SU-DHL-6 (cell line): ENCODE data around the gene DPH2.
A peak's percentile ranks its signal among the peaks of the same experiment; 100 is the strongest.

Source experiments
- H2AFZ ChIP-seq: fragments of 200-600 bp; sonication (generic); 2 replicates; pipeline ENCODE4 v1.6.1; 2014; ENCODE audit warnings: low read depth, mild to moderate bottlenecking, moderate library complexity, mixed read lengths, antibody characterized with exemption, low read length; ENCODE audit not compliant: severe bottlenecking
- H3F3A ChIP-seq: fragments of 200-600 bp; shearing (Covaris generic); 2 replicates; pipeline ENCODE4 v1.6.0; 2016; ENCODE audit warnings: antibody characterized with exemption, mild to moderate bottlenecking; ENCODE audit not compliant: insufficient read depth
- H3K27ac ChIP-seq: fragments of 200-600 bp; sonication (generic); 2 replicates; pipeline ENCODE4 v1.5.1; 2016; ENCODE audit warnings: low read depth, mild to moderate bottlenecking, low read length, moderate library complexity, mixed read lengths
- H3K27me3 ChIP-seq: fragments of 200-600 bp; sonication (generic), shearing (Covaris generic); 2 replicates; pipeline ENCODE4 v1.6.0; 2014; ENCODE audit warnings: mild to moderate bottlenecking, low read length
- H3K36me3 ChIP-seq: fragments of 200-600 bp; sonication (generic); 2 replicates; pipeline ENCODE4 v1.6.1; 2014; ENCODE audit warnings: mild to moderate bottlenecking, low read length, mixed read lengths
- H3K4me2 ChIP-seq: fragments of 300-600, 200-600 bp; shearing (Covaris generic), sonication (generic); 2 replicates; pipeline ENCODE4 v1.6.0; 2014; ENCODE audit warnings: low read length, low read depth, mild to moderate bottlenecking; ENCODE audit not compliant: poor library complexity, severe bottlenecking
- H3K4me3 ChIP-seq: fragments of 200-600 bp; sonication (generic); 2 replicates; pipeline ENCODE4 v1.5.1; 2014; ENCODE audit warnings: antibody characterized with exemption, low read length, mild to moderate bottlenecking, mixed read lengths; ENCODE audit not compliant: insufficient read depth, poor library complexity, severe bottlenecking
- H3K79me2 ChIP-seq: fragments of 200-600 bp; sonication (generic); 2 replicates; pipeline ENCODE4 v1.6.1; 2014; ENCODE audit warnings: mild to moderate bottlenecking, low read length, moderate library complexity; ENCODE audit not compliant: insufficient read depth
- H3K9ac ChIP-seq: fragments of 200-600 bp; sonication (generic); 2 replicates; pipeline ENCODE4 v1.7.0; 2014; ENCODE audit warnings: mild to moderate bottlenecking, low read length
- H3K9me2 ChIP-seq: fragments of 200-600 bp; sonication (generic); replicated peaks from 2 replicates; pipeline ENCODE4 v1.6.1; 2014; ENCODE audit warnings: low read length; ENCODE audit not compliant: insufficient read depth
- H3K9me3 ChIP-seq: fragments of 200-600 bp; sonication (generic); 2 replicates; pipeline ENCODE4 v1.6.1; 2014; ENCODE audit warnings: low read length, mixed read lengths; ENCODE audit not compliant: insufficient read depth
- H4K20me1 ChIP-seq: fragments of 200-600 bp; sonication (generic); 2 replicates; pipeline ENCODE4 v1.6.1; 2014; ENCODE audit warnings: low read depth, mild to moderate bottlenecking, antibody characterized with exemption, low read length, moderate library complexity, mixed read lengths
- EZH2phosphoT487 ChIP-seq: fragments of 200-600 bp; sonication (generic), shearing (Covaris generic); conservative IDR thresholded peaks from 2 replicates; pipeline ENCODE4 v1.6.1; 2018; ENCODE audit warnings: mild to moderate bottlenecking, antibody characterized with exemption, low read length, moderate library complexity, mixed read lengths
- TF ChIP-seq, protein P1 (sequence below): fragments of 200-600 bp; sonication (generic); IDR thresholded peaks from one replicate; pipeline ENCODE4 v1.5.1; 2017; ENCODE audit warnings: antibody characterized with exemption, mild to moderate bottlenecking, low read length, moderate library complexity; ENCODE audit not compliant: insufficient read depth, poor library complexity, severe bottlenecking

Gene DPH2

DNA sequence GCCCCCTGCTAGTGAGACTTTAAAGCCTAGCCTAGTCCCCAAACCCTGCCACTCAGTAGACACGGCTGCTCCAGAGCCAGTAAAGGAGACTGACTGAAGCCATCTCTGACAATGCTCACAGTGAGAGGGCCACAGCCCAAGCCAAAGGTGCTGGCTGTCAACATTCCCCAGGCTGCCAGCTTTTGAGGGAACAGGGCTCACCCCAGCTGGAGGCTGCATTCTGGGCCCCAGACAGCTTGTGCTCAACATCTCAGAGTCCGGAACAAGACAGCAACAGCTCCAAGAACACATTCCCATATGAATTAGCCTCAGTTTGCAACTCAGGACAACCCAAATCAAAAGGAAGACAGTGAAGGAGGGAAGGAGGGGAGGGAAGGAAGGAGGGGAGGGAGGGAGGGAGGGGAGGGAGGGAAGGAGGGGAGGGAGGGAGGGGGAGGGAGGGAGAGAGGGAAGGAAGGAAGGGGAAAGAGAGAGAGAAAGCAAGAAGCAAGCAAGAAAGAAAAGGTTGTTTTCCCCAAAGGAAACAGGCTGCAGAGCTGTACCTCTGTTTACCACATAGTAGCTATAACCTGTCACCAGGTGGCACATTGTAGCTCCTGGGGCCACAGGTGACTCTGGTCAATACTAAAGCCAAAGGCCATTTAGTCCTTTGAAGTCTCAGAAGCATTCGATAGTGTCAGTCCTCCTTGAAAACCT, 30.8 kb upstream of the DPH2 start:
- Histone ChIP-seq H3K79me2 (no peaks in the 10 kb centered on the region), H3K9ac (no peak overlapping the region), H3F3A (no peaks in the 10 kb centered on the region), H3K9me2 (no peaks in the 10 kb centered on the region), H2AFZ (no peak overlapping the region), H3K4me2 (no peak overlapping the region), H3K4me3 (no peak overlapping the region), H4K20me1 (no peaks in the 10 kb centered on the region), H3K36me3 (no peaks in the 10 kb centered on the region), H3K27me3 (no peaks in the 10 kb centered on the region), H3K27ac (no peak overlapping the region), H3K9me3 (no peaks in the 10 kb centered on the region)
- TF ChIP-seq EZH2phosphoT487, result no peak
- TF ChIP-seq, protein P1, sequence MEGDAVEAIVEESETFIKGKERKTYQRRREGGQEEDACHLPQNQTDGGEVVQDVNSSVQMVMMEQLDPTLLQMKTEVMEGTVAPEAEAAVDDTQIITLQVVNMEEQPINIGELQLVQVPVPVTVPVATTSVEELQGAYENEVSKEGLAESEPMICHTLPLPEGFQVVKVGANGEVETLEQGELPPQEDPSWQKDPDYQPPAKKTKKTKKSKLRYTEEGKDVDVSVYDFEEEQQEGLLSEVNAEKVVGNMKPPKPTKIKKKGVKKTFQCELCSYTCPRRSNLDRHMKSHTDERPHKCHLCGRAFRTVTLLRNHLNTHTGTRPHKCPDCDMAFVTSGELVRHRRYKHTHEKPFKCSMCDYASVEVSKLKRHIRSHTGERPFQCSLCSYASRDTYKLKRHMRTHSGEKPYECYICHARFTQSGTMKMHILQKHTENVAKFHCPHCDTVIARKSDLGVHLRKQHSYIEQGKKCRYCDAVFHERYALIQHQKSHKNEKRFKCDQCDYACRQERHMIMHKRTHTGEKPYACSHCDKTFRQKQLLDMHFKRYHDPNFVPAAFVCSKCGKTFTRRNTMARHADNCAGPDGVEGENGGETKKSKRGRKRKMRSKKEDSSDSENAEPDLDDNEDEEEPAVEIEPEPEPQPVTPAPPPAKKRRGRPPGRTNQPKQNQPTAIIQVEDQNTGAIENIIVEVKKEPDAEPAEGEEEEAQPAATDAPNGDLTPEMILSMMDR, result no peak

DNA sequence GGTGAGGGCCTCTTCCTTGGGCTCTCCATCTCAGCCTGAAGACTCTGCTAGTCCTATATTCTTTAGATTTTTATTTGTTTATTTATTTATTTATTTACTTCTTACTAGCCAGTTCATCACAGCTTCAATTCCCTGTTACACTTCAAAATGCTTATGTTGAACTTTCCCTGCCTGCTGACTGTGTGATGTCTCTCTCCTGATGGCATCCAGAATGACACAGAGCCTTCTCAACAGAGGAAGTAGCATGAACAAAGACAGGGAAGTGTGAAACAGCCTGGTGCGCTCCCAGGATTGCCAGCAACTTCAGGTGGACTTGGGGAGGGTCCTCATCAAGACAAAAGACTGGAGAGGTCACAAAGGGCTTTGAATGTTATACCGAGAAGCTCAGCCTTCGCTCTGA, 27.4 kb upstream of the DPH2 start:
- Histone ChIP-seq H3K4me3 (no peak overlapping the region), H3K4me2 (no peak overlapping the region), H3K36me3 (no peaks in the 10 kb centered on the region), H3K79me2 (peaks cover 20% of the 10 kb centered on the region; the same call in 1 of the 2 replicates), H2AFZ (no peak overlapping the region), H3K27me3 (no peaks in the 10 kb centered on the region), H4K20me1 (no peaks in the 10 kb centered on the region), H3K9me2 (no peaks in the 10 kb centered on the region), H3F3A (no peaks in the 10 kb centered on the region), H3K27ac (no peak overlapping the region), H3K9me3 (no peaks in the 10 kb centered on the region), H3K9ac (no peak overlapping the region)
- TF ChIP-seq, protein P1, result no peak
- no peak for TF ChIP-seq EZH2phosphoT487

DNA sequence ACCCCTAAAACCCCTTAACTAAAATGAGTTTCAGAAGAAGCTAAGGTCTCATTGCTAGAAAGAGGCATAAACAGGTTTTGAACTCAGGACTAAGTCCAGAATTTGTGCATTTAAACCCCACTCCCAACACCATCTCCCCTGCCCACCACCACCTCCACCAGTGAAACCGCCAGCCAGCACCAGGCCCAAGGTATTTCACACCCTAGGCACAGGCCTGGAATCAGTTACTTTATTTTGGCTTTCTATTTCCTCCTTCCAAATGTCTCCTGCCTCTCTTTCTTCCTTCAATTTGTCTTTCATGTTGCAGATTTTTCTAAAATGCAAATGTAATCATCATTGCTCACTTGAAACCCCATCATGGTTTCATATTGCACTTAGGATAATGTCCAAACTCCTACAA, 24.9 kb upstream of the DPH2 start:
- no peaks in the 10 kb centered on the region for H3K9me3 ChIP-seq
- H2AFZ ChIP-seq, result no peak overlapping the region
- no peak for TF ChIP-seq EZH2phosphoT487
- TF ChIP-seq, protein P1, result no peak
- H3K9ac ChIP-seq, result peak overlapping the region; percentile 18; the same call in 1 of the 2 replicates
- H3K36me3 ChIP-seq, result no peaks in the 10 kb centered on the region
- no peaks in the 10 kb centered on the region for H3K9me2 ChIP-seq
- H4K20me1 ChIP-seq, result no peaks in the 10 kb centered on the region
- peak overlapping the region; percentile 20; the same call in 1 of the 2 replicates for H3K27ac ChIP-seq
- no peaks in the 10 kb centered on the region for H3F3A ChIP-seq
- H3K4me3 ChIP-seq, result peak overlapping the region; percentile 25
- peak overlapping the region; percentile 67 for H3K4me2 ChIP-seq
- H3K79me2 ChIP-seq, result peaks cover 30% of the 10 kb centered on the region; the same call in 1 of the 2 replicates
- H3K27me3 ChIP-seq, result no peaks in the 10 kb centered on the region
